NOMO-1 treated with DMSO at 0.1 percent for 48 hours (cell line): ENCODE measurements around the gene CTSC.
"Not testable (repeated sequence)": the region's sequence is repeated elsewhere in the genome, so short reads cannot be mapped to it uniquely, and the experiment has no call there.

ENCODE experiments used
- DNase-seq: peaks from one replicate; lab custom pipeline; 2025; ENCODE audit not compliant: unreplicated experiment; lab: John Stamatoyannopoulos, UW

Gene CTSC

DNA sequence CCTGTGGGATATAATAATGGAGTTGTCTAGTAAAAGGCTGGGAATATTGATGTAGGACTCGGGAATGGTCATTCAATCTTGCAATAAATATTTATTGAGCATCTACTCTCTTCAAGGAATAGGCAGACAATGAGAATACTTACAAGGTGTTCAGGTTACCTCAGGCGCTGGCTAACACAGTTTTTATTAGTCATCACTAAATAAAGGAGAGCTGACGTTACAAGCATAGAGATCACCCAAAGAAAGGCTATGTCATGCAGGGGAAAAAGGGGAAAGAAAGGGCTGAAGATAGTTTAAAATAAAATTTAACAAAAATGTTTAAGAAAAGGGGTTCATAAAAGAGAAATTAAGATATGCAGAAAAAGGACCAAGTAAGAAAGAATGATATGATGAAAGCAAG lies 15.8 kb upstream of the CTSC start:
- no peak for DNase-seq

DNA sequence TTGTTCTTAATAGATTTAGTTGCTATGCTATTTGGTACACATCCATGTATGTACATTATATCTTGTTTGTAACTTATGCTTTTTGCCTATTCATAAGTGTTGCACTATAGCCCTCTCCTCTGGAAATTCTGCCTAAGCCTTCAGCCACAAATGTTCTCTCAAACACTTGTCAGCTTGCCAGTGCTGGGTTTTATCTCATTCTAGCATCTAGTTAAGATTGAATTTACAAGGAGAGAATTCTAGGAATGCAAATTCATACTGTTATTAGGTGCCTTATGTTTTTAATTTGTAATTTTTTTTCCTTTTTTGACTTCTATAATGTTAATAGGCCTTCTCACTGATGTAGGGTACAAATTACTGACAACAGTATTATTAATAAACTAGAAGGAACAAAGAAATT lies 14.6 kb upstream of the CTSC start:
- no peak for DNase-seq

DNA sequence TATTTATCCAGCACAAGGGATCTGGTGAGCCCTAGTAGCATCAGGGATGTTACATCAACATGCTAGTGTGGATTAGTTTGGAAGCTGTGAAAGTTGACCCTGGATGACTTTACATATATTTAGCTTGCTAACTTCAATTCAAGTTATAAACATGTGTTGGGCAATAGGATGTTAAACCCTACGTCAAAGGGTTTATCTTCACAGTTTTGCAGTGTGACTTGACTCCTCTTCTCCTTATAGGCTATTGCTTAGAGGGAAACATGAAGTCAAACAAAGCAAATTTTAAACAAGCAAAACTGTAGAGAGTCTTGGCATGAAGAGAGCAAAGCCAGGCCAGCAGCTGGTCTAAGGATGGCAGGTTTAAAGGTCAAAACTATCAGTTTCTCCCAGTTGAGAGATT lies 11.3 kb upstream of the CTSC start:
- DNase-seq: no peak

DNA sequence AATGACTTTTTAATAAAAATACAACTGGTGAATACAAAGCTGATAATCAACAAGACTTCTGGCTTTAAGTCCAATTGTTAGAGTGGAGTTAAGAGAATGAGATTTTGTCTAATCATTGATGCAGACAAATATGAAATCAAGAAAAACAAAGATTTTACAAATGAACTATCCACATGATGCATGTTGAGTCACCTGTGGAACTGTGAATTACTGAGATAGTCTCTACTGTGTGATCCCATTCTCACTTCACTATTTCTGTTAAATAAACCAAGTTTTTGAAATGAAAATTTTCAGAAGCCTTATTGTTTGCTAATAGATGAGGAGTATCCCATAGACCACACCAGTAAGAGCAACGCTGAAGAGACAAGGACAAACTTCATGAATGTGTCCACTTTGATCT lies 8.4 kb upstream of the CTSC start:
- no peak for DNase-seq

GRCh38 chr11:88345408-88345807 lies 7.9 kb upstream of the CTSC start:
- DNase-seq: peak; percentile 37

- DNase-seq: peak; percentile 13
These were observed 7.3 kb upstream of the CTSC start for GRCh38 chr11:88344869-88345268.

DNA sequence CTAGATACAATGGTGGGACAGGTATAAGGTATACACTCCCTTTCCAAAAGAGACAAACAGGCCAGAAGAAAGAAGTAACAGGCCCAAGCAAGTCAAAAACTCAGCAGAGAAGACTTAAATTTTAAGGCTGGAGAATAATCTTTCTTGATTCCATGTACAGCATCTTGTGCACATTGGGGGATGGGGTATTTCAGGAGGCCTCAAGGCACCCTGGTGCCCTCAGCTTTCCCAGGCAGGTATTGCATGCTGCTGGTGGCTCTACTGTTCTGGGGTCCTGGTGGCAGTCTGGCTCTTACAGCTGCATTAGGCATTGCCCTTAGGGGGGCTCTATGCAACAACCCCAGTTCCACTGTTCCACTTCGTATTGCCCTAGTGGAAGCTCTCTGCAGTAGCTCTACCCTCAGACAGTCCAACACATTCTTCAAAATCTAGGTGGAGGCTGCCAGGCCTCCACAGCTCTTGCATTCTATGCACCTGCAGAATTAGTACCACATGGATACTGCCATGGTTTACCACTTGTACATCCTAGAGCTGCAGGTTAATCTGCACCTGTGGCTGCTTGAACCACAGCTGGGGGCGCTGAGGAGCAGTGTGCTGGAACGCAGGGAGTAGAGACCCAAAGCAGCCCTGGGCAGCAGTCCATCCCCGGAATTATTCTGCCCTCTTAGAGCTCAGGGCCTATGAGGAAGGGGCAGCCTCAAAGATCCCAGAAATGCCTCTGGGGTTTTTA lies 4.2 kb upstream of the CTSC start:
- no peak for DNase-seq

- DNase-seq: no peak
These were observed 2.9 kb upstream of the CTSC start for GRCh38 chr11:88340366-88340935.

DNA sequence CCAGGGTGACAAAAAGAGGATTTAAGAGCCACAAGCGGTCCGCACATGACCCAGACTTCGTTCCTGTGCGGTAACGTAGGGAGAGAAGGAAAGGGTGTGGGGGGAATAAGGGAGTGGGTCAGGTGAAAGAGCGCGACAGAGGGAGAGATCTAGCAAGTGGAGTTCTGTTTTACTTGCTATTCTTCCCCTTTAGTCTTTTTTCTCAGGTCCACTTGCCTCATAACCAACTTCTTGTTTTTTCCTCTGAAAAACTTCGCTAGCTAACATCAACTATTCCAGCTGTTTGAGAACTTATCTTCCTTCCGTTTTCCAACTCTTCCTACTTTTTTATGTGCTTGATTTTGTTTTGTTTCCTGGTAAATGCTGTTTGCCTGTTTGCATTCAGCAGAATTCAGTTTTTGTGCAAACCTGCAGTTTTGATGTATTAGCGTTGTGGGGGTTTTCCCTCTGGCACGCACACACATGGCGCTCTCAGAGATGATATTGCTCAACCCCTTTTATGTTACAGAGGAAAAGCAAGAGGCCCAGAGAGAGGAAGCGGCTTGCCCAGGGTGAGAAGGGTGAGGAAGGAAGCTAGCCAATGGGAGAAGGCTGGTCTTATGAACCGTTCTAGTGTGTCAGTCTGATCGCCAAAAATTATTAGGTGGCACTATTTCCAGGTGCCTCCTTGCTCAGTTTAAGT lies 592 bp upstream of the CTSC start:
- DNase-seq: peak; percentile 95

DNA sequence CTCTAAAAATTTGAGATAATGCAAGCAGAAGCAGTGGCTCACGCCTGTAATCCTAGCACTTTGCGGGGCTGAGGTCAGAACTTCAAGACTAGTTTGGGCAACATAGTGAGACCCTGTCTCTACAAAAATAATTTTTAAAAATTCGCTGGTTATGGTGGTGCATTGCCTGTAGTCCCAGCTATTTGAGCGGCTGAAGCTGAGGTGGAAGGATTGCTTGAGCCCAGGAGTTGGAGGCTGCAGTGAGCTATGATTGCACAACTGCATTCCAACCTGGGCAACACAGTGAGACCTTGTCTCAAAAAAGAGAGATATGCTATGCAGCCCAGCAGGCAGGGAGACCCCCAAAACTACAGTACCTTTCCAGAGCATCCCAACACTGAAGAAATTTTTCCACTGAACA lies 2.3 kb downstream of the CTSC start:
- DNase-seq: no peak

DNA sequence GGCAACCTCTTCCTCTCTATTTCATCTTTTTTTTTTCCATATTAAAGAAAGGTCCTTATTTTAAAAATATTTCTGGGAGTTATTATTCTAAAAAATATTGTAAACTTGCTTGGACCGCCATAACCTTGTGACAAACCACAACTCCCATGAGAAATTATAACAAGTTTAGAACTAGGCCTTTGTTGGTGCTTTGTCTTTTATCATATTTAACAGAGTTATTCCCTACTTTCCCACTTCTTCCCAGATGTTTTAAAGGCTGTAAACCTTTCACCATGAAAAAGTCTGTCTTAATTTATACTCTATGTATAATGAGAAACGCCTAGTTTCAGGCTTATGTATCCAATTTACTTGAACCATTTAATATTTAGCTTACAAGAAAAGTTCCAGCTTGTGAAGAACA lies 3.7 kb downstream of the CTSC start:
- no peak for DNase-seq

DNA sequence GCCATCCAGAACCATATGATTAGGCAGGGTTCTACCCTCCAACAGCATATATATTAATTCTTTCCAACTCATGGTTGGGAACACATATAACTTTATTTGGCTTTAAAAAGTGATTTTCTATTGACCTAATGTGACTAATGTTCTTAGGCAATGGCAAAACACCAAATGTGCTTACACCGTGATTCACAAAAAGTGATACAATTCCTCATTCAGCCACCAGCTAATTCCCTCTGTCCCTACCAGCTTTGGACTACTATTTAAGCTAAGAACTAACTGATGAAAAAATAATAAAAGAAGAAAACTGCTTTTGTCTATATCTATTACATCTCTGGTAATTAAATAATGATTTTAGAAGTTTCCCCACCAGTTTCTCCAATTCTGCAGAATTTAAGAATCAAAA lies 4.7 kb downstream of the CTSC start:
- no peak for DNase-seq

DNA sequence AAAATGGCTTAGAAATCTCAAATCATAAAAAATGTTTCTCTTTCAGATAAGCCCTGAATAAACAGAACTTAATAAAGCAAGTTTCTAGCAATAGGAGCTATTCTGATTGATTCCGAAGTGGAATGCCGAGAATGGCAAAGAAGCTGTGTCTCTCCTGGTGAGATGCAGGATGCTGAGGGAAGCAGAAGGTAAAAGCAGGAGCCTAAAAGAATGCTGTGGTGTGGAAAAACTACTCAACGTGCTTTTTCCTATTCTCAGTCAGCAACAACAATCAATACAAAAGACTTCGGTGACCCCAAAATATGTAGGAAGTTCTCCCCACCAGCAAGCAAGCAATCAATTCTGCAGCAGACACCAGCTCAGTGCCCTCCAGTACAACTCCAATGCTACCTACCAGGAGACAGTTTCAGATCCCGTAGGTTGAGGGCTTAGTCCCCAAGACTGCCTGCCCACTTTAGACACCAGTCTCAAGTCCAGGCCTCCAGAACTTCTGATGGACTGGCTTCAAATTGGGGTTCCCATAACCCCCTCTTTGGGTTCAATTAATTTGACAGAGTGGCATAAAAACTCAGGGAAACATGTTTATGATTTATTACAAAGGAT lies 6.6 kb downstream of the CTSC start:
- no peak for DNase-seq

- DNase-seq: no peak
These were observed 7.8 kb downstream of the CTSC start for GRCh38 chr11:88329563-88330250.

DNA sequence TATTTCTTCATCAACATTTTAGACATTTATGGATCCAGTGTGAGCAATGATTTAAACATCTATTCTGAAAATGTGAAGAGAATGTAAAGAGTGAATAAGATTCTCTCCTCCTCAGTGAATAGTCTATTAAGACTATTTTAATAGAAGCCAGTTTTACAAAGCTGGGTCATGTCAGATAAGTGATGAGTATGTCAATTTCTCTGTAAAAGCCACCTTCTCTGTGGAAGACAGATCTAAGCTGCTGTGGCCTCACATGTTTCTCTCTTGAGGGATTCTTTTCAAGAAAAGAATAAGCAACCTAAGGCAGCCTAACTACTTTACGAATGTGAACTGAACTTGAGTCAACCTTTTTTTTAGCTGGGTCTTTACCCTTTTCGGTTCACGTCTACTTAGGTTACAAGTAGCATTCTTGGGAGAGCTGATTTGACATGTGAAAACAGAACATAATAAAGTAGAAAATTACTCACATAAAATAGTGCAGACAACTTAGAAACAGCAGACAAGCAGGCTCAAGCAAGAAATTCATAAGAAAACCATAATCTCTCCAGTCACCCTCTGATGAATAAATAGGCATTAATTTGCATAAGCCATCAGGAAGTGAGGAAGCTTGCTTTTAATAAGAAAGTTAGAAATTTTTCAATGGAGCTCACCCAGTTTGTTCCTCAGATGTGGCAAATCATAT lies 9.9 kb downstream of the CTSC start:
- no peak for DNase-seq

- peak; percentile 30 for DNase-seq
These were observed 10.5 kb downstream of the CTSC start for GRCh38 chr11:88327061-88327460.

GRCh38 chr11:88326099-88326498 lies 11.4 kb downstream of the CTSC start:
- no peak for DNase-seq

DNA sequence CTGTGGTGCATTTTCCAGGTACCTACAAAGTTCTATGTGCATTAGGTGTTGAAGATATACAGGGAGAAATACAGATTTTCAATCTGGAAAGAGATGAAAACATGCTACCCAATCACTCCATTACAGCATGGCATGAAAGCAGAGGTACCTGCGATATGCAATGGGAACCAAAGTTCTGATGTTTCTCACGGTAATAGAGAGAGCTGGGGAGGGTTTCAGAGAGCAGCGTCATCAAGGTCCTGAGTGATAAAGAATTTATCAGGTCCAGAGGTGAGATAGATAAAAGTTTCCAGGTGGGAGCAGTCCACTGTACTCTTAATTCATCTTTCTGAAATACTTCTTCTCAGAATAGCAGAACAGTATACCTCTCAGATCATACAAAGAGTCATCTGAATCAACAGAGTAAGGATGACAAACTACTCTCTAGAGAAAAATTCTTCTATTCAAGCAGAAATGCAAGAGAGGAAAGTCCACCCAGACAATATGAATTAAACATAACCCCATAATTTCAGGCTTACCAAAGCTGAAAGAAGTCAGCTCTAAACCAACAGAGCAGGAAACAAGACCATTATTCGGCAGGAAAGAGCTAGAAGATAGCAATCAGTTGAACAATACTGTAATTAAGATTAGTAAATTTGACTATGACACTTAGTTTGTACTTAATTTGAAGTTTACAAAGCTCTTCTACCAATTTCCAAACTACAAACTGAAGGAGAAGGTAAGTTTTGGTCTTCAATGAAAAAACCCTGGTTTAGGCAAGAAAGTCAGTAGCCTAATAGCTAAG lies 12.8 kb downstream of the CTSC start:
- DNase-seq: no peak

DNA sequence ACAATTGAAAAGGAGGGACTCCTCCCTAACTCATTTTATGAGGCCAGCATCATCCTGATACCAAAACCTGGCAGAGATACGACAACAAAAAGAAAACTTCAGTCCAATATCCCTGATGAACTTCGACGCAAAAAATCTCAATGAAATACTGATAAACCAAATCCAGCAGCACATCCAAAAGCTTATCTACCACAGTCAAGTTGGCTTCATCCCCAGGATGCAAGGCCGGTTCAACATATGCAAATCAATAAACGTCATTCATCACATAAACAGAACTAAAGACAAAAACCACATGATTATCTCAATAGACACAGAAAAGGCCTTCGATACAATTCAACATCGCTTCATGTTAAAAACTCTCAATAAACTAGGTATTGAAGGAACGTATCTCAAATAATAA lies 14.7 kb downstream of the CTSC start:
- not testable (repeated sequence) for DNase-seq

- DNase-seq: not testable (repeated sequence)
These were observed 16.1 kb downstream of the CTSC start for GRCh38 chr11:88321412-88321811.
